GM19324 (cell line): ENCODE results near the gene LGR6.

ENCODE experiments used
- ATAC-seq: cut with Tn5 transposase; IDR thresholded peaks from one replicate; pipeline ENCODE4 v1.9.1; 2021; ENCODE audit warnings: mild to moderate bottlenecking, moderate library complexity; ENCODE audit not compliant: unreplicated experiment, low FRiP score

The LGR6 gene

GRCh38 chr1:202361701-202362100 lies 168.1 kb downstream of the LGR6 start:
- no peak for ATAC-seq

- no peak for ATAC-seq
These were observed 168.6 kb downstream of the LGR6 start for GRCh38 chr1:202362212-202362611.

- no peak for ATAC-seq
These were observed 171.7 kb downstream of the LGR6 start for GRCh38 chr1:202365092-202365815.

- no peak for ATAC-seq
These were observed 173.7 kb downstream of the LGR6 start for GRCh38 chr1:202367271-202367670.
